ENCODE results near the gene CES2.

DNA sequence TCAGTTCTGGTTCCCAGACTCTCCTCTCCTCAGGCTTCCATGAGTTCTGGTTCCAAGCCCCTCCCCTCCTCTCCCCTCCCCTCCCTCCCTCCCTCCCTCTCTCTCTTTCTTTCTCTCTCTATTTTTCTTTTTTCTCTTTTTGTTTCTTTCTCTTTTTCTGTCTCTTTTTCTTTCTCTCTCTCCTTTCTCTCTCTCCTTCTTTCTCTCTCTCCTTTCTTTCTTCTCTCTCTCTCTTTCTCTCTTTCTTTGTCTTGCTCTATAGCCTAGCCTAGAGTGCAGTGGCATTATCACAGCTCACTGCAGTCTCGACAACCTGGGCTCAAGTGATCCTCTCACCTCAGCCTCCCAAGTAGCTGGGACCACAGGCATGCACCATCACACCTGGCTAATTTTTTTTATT lies 25.0 kb downstream of the CES2 start:
- no peak for TF ChIP-seq POLR2A (IDR thresholded peaks at IDR 0.05; ENCODE audit: low read length)
- TF ChIP-seq GATA1 (IDR thresholded peaks at IDR 0.05; ENCODE audit: low read depth, low read length) = no peak

All from erythroblast (primary cell).